Measurements from ENCODE around the gene F3. TPM values are rescaled to one million over a fixed set of nuclear protein-coding genes. Genes with fewer than 3 reads are reported as not detected.

The F3 gene
- total RNA-seq, 2 donors from 2014 or later: 37.9 to 85.4 TPM

- Histone ChIP-seq H3K36me3 (replicated peaks in 1 of 2; ENCODE audit: insufficient read depth in 1 of 2, low read depth in 2 of 2) (peaks cover 0 to 3% of the 10 kb centered on the region in 2 donors), H3K27me3 (no peaks in the 10 kb centered on the region), H3K27ac (no peak overlapping the region), H3K4me3 (no peak overlapping the region), H3K9me3 (no peaks in the 10 kb centered on the region), H3K4me1 (no peaks in the 10 kb centered on the region)
- intact Hi-C loops (cut with DNase I): loop anchor here (5.0 kb wide), 1 partner anchor 290 kb away; no protein-coding TSS in a partner anchor
- ATAC-seq (no peak), DNase-seq (peak in 2 of 4 donors; percentile 18 to 33)
- no peak for TF ChIP-seq POLR2A (IDR thresholded peaks at IDR 0.05)
- TF ChIP-seq, protein P1, sequence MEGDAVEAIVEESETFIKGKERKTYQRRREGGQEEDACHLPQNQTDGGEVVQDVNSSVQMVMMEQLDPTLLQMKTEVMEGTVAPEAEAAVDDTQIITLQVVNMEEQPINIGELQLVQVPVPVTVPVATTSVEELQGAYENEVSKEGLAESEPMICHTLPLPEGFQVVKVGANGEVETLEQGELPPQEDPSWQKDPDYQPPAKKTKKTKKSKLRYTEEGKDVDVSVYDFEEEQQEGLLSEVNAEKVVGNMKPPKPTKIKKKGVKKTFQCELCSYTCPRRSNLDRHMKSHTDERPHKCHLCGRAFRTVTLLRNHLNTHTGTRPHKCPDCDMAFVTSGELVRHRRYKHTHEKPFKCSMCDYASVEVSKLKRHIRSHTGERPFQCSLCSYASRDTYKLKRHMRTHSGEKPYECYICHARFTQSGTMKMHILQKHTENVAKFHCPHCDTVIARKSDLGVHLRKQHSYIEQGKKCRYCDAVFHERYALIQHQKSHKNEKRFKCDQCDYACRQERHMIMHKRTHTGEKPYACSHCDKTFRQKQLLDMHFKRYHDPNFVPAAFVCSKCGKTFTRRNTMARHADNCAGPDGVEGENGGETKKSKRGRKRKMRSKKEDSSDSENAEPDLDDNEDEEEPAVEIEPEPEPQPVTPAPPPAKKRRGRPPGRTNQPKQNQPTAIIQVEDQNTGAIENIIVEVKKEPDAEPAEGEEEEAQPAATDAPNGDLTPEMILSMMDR (IDR thresholded peaks at IDR 0.05): peak in 5 of 7 experiments; percentile 18 to 60 (median 47)
- WGBS, 2 donors: 44 to 51% methylated on average over 4 of the region's 4 CpGs
These were observed 19.3 kb downstream of the F3 start for GRCh38 chr1:94522304-94522703.

DNA sequence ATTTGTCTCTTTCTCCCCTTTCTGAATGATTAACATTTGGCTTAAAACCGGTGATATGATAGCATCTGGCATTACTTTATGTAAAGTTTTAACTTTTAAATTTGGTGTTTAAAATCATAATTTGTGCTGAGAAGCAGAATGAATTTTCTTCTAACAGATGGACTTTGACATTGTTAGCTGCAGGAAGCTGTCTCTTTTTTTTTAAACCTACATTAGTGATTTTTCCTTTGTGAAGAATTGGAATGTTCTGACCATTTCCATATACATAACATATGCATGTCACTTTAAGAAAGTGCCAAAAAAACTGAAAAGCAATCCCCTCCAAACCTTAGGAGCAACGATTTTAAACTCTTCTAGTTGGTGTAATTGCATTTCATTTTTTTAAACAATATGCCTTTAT lies 22.2 kb downstream of the F3 start:
- no peak for TF ChIP-seq POLR2A (IDR thresholded peaks at IDR 0.05)
- TF ChIP-seq, protein P1 (IDR thresholded peaks at IDR 0.05): no peak
- Histone ChIP-seq H3K36me3 (replicated peaks in 1 of 2; ENCODE audit: insufficient read depth in 1 of 2, low read depth in 2 of 2) (peaks cover 0 to 3% of the 10 kb centered on the region in 2 donors), H3K27ac (no peak overlapping the region), H3K4me1 (peaks cover 7% of the 10 kb centered on the region), H3K4me3 (no peak overlapping the region), H3K9me3 (no peaks in the 10 kb centered on the region), H3K27me3 (no peaks in the 10 kb centered on the region)
- ATAC-seq: no peak
- intact Hi-C loops (cut with DNase I): no loop called here
- no peak for DNase-seq
- 58 to 67% methylated on average over 2 of the region's 2 CpGs for WGBS, 2 donors

DNA sequence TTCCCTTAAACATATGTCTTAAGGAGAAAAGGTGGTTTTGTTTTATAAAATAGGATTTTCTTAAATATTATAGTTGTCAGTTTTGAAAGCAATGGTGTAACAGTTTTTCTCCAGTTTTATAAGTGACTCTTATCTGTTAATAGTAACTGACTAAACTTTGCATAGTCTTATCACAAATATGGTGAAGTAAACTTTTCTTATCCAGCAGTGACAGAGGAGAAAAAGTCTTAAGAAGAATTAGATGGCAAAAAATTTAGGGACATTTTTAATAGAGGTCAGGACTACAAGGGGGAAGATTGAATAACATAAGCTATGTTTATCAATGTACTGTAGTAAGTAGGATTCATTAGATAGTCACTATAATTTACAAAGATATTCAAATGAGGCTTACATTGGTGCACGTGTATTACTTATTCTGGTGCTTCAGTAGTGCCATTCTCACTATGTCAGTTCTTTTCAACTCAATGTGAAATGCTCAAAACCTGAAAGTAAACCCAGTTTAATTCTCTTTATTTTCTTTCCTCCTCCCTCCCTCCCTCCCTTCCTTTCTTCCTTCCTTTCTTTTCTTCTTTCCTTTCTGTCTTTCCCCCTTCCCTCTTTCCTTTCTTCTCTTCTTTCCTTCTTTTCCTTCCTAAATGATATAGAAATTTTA lies 26.1 kb downstream of the F3 start:
- H3K4me3 ChIP-seq: no peak overlapping the region
- H3K4me1 ChIP-seq: peaks cover 11% of the 10 kb centered on the region
- no peaks in the 10 kb centered on the region for H3K9me3 ChIP-seq
- peaks cover 0 to 3% of the 10 kb centered on the region in 2 donors for H3K36me3 ChIP-seq (replicated peaks in 1 of 2; ENCODE audit: insufficient read depth in 1 of 2, low read depth in 2 of 2)
- intact Hi-C loops (cut with DNase I): no loop called here
- ATAC-seq (no peak), DNase-seq (no peak)
- 18 to 69% methylated on average over 1 of the region's 1 CpG for WGBS, 2 donors
- TF ChIP-seq POLR2A (IDR thresholded peaks at IDR 0.05): no peak
- TF ChIP-seq, protein P1 (IDR thresholded peaks at IDR 0.05): no peak
- no peaks in the 10 kb centered on the region for H3K27me3 ChIP-seq
- no peak overlapping the region for H3K27ac ChIP-seq

DNA sequence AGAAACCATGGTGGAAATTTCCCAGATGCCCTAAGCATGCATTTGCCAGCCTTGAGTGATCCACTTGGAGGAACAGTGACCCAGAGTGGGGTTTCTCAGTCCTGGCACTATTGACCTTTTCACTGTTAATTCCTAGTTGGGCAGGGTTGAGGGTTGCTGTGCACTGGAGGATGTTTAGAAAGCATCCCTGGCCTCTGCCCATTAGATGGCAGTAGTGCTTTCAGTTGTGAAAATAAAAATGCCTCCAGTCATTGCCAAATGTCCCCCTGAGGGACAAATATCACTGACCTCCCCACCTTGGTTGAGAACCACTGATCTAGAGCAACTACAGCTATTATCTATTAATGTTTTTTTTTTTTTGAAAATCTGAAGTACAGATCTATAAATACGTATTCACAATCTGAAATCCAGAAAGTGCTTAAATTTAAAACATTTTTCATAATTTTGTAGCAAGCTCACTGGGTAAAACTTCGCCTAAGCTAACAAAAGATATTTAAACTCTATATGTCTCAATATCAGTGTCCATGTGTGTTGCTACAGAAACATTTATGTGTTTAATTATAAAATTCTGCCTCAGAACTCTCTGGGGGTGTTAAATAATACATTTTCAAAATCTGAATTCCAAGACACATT lies 27.3 kb downstream of the F3 start:
- WGBS, 2 donors: 69 to 77% methylated on average over 2 of the region's 2 CpGs
- Histone ChIP-seq H3K9me3 (no peaks in the 10 kb centered on the region), H3K36me3 (replicated peaks in 1 of 2; ENCODE audit: insufficient read depth in 1 of 2, low read depth in 2 of 2) (peaks cover 0 to 3% of the 10 kb centered on the region in 2 donors), H3K27me3 (no peaks in the 10 kb centered on the region), H3K27ac (no peak overlapping the region), H3K4me1 (peaks cover 11% of the 10 kb centered on the region), H3K4me3 (no peak overlapping the region)
- intact Hi-C loops (cut with DNase I): no loop called here
- DNase-seq (peak in 3 of 4 donors; percentile 30 to 56 (median 49)), ATAC-seq (peak; percentile 42)
- TF ChIP-seq, protein P1 (IDR thresholded peaks at IDR 0.05): peak; percentile 39 to 66 (median 54)
- no peak for TF ChIP-seq POLR2A (IDR thresholded peaks at IDR 0.05)
